Measurements from ENCODE around the gene SLC9A8.

Gene SLC9A8

DNA sequence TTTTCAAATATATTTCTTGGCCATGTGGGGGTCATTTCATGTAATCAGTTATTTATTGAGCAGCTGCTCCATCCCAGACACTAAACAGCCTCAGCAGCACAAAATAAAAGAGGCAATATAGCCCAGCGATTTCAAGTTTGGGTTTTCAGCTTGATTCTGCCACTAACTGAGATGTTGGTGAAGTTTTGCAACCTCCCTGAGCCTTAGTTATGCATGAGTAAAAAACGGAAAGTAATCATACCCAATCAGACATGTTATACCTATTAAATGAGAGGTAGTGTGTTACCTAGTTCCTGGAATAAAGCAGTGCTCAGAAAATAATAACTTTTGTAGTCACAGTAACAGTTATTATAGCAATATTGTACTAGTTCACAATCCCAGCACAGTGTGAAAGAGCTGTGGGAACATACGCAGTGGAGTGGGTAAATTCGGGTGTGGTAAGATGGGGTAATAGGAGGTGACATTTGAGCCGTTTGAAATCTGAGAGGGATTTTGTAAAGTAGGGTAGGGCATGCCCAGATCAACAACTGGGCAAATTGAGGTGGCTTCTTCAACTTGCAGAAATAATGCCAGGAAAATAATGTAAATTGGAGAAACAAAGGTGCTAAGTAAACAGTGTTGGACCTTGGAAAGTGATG lies 1.5 kb downstream of the SLC9A8 start:
- no peak for DNase-seq

DNA sequence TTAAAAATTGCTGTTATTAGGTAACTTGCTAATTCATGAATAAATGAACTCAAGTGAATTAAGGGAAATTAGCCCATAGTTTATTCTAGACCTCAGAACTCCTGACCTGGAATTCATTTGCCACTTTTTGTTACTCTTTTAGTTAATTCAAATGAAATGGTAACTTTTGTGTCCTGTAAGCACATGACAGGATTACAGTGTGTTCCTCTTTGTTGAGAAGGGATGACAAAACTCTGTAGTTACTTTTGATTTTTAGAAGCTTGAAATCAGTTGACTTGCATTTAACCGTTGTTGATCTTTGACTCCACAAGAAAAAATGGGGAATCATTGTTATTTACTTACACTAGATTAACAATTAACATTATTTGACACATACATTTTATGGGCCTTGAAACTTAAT lies 6.2 kb downstream of the SLC9A8 start:
- DNase-seq, result no peak

DNA sequence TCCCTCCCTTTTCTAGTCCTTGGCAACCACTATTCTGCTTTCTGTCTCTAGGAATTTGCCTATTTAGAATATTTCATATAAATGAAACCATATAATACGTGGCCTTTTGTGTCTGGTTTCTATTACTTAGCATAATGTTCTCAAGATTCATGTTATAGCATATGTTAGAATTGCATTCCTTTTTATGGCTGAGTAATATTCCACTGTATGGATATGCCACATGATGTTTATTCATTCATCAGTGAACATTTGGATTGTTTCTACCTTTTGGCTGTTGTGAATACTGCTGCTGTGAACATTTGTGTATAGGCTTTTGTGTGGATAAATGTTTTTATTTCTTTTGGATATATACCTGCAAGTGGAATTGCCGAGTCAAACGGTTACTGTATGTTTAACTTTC lies 7.1 kb downstream of the SLC9A8 start:
- DNase-seq, result no peak

DNA sequence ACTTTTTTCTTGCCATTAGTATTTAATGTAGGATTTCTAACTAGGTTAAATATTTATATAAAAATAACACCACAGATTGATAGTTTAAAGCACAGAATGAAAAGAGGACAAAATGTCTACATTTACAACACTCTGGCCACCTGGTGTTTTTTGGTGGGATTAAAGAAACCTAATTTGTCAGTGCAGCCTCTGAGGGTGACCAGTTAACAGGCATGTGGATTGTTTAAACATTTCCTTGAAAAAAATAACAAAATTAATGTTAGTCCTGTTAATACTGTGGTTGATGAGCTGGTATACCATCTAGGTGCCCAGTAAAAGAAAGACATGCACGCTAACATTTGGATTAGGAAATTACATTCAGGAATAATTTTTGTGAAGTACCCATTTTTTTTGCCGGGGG lies 8.8 kb downstream of the SLC9A8 start:
- DNase-seq, result no peak

DNA sequence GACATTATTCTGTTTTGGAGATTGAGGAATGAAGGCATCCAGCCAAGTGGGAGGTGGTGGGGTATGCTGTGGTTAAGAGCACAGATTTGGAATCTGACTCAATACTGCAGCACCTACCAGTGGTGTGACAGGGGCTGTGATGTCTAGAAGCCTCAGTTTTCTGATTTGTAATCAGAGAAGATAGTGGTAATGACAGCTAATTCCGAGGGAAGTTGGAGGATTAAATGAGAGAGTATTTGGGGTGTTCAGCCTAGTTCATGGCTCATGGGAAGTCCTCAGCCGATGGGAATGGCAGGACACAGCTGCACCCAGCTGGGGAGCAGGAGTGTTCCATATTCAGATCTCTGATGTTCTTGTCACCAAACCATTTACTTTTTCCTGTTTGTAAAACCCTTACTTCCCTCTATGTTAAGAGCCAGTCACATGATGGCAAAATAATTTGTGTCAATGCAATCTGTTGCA lies 9.3 kb downstream of the SLC9A8 start:
- no peak for DNase-seq

DNA sequence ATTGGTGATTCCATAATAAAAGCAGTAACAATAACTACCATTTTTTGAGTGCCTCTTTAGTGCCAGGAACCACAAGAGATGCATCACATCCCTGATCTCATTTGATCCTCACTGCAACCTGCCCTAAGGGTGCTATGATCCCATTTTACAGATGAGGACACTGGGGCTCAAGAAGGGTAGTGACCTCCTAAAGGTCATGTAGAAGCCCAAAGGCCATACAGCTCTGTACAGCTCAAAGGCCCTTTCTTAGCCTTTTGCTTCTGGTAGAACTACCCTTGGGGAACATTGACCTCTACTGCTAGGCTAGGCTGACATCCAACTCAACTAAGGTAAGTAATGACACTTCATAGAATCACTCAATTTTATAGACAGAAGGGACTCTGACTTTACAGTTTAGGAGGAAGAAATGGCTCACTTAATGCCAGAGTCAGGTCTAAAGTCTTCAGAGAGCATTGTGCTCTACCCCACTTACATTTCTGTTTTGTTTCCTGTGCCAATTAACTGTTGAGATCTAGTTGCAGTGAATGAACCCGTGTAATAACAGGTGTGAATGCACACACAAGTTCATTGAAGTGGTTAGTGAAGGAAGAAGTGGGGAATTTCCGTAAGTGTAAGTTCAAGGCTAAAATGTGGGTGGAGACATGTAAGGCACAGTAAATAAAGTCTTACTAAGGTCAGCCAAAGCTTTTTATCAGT lies 10.7 kb downstream of the SLC9A8 start:
- DNase-seq, result peak; percentile 47

DNA sequence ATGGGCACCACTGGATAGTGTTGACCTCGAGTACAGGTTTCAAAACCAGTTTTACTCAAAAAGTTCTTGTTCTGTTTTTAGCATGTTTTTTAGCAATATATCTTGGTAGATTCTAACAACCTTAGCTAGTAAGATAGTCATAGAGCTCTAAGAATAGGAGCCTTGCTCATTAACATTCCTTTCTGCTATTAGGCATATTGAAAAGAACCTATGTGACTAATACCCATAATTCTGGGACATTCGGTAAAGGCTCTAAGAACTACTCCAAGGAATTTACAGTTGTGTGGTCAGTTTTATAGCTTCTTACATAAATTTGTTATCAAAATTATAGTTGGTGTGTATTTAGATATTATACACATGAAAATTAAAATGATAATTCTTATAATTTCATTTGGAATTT lies 11.6 kb downstream of the SLC9A8 start:
- no peak for DNase-seq

DNA sequence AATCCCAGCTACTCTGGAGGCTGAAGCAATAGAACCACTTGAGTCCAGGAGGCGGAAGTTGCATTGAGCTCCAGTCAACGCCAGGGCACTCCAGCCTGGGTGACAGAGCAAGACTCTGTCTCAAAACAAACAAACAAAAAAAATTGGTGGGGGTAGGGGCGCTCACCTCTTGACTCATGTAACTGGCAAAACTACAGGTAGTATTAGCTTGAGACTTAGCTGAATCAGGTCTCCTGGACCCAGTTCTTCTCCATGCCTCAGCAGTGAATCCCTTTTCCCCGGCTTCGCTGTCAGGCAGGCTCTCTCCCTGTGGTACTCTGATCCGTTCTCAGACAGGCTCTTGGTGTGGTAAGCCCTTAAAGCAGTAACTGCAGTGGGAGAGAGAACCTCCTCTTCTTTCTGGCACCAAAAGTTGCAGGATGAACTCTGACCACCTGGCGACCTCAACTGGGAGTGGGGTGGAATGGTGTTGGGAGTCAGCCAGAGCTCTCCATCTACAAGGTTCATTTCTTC lies 12.9 kb downstream of the SLC9A8 start:
- DNase-seq, result no peak

DNA sequence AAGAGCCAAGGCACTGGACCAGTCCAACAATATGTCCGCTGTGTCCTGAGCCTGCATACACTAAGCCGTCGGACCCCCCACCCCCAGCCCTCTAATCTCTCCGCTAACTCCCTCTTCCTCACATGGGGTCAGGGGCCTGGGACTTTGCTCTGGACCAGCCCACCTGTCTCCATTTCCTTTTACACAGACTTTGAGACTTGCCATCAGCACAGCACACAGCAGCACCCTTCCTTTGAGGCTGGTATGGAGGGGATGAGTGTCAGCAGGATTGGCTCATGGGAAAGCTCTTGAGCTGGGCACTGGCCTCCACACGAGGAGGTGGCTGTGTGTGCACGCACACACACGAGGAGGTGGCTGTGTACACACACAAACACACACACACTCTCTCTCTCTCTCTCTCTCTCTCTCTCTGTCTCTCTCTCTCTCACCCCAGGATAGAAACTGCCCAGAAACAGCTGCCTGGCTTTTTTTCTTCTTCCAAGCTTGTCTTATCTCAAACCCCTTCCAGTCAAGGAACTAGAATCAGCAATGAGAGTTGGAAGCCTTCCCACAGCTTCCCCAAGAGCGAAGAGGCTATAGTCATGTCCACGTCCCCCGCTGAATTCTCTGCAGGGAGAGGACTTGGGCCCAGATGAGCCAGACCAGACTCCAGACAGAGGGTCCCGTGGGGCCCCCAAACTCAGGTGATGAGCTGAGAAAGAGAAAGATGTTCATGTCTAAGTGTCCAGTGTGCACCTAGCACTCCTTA lies 18.6 kb downstream of the SLC9A8 start:
- DNase-seq, result no peak

DNA sequence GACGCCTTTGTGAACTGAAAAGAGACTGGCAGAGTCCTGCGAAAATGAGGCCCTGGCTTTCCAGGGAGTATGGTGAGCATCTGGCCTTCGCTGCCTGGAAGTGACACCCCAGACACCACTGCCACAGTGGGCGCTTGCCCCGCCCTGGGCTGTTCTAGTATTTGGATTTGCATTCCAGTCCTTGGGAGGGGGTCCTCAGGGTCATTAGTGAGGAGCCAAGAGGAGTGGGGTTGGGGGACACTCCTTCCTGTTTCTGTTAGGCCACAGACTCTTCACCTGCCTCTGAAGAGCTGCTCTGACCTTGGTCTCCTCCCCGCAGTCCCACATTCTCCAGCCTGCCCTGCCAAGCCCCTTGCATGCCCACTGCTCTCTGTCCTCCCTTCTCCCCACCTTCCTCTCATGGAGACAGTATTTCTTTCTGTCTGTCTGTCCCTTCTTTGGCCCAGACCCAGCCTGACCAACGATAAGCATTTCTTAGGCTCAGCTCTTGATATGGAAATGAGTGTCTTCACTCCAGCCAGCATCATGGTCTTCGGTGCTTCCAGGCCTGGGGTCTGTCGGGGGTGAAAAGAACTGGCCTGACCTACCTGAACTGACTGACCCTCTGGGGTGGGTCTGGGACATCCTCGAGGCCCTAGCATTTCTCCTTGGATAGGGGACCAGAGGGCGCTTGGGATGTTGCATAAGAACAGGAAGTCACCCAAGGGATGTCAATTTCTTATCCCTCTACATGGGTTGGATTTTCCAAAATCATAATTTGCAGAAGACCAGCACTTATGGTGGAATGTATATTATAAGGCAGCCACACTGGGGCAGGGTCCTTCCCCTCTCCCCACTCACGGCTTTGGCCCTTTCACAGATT lies 19.4 kb downstream of the SLC9A8 start:
- DNase-seq, result no peak

DNA sequence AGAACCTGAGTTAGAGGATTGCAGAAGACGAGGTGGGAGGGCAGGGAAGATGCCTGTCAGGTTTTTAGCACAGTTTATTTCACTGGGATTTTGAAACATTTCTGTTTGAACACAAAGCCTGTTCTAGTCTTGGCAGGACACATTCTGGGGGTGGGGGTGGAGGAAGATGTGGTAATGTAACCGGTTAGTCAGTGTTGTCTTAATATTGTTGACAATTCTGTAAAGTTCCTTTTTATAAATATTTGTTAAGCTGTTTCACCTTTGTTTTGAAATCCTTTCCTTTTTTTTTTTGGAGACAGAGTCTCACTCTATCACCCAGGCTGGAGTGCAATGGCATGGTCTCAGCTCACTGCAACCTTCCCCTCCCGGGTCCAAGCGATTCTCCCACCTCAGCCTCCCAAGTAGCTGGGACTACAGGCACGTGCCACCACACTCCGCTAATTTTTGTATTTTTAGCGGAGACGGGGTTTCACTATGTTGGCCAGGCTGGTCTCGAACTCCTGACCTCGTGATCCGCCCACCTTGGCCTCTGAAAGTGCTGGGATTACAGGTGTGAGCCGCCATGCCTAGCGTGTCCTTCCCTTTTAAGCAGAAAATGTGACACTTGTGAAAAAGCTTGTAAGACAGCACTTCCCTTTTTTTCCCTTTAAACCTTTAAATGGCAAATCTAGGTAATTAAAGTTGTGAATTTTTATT lies 20.2 kb downstream of the SLC9A8 start:
- DNase-seq, result no peak

DNA sequence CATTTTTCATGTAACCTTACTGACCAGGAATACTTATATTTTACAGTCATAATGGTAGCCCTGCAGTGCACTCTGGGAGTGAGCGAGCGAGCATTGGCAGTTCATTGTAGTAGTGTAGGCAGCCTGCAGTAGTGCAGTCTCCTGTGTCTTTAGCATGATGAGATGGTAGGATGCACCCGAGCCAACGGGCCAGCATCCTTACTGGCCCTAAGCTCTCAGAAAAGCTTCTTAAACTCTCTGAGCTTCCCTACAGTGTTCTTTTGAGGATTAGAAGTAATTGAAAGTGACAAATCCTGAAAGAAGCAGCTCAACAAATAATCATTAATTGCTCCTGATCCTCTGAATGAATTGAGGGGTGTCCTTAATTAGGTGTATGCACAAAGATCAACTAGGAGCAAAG lies 20.9 kb downstream of the SLC9A8 start:
- DNase-seq, result no peak

DNA sequence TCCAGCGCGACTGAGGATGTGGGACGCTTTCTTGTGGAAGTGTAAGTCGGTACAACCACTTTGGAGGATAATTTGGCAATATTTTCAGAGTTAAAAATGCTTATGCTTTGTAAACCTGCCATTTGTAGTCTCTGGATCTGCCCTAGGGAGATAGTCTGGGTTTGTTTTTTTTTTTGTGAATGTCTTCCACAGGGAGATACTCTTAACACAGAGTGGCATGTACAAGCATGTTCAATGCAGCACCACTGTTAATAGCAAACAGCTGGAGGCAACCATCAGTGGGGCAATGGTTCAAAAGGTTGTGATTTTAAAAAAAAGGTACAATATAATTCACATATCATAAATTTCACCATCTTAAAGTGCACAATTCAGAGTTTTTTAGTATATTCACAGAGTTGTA lies 22.4 kb downstream of the SLC9A8 start:
- no peak for DNase-seq

DNA sequence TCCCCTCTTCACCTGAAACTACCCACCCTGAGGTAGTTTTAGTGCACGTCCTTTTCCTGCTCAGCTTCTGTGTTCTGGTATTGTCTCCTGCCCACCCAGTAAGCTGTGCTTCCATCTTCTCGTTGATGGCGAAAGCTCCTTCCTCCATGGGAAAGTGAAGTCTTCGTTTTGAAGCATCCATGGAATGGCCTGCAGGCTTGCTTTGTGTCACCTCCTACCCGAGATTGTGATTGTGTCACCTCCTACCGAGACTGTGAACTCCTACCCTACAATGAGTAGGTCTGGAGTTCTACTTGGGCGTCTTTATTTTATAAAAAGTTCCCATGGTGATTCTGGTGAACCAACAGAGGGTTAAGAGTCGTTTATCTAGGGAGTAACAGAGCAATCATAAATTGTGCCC lies 25.9 kb downstream of the SLC9A8 start:
- DNase-seq, result no peak

DNA sequence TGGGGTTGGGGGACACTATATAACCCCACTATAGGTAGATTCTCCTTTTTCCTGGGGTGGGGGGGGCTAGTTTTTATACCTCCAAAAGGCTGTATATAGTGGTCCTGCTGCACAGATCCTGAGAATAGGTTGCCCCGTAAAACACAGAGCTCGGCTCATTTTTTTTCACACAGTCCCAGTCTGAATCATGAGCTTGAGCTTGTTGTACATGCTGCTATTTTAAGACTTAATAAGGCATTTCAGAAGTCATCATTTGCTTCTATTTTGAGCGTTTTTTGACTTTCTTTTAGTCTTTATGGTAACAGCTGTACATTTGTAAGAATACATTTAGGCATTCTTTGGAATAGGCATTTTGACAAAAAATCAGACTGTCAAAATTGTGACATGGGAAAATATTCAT lies 30.5 kb downstream of the SLC9A8 start:
- DNase-seq, result no peak

DNA sequence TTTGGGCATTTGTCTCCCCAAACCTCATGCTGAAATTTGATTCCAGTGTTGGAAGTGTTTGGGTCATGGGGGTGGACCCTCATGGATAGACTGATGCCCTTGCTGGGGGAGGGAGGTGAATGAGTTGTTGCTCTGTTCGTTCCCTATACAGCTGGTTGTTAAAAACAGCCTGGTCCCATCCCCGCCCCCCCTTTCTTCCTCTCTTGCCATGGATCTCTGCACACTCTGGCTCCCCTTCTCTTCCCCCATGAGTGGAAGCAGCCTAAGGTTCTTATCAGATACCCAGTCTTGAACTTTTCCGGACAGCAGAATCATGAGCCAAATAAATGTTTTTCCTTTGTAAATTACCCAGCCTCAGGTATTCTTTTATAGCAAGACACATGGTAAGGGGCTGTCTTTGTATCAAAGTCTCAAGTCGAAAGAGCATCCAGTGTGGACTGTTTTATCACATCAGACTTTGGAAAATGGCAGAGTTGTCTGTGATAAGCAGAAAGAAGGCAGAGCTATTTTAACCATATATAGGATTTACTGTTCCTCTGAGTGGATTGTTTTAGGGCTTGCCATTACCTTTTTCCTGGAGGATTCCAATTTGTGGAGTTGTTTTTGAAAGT lies 31.2 kb downstream of the SLC9A8 start:
- DNase-seq, result no peak

DNA sequence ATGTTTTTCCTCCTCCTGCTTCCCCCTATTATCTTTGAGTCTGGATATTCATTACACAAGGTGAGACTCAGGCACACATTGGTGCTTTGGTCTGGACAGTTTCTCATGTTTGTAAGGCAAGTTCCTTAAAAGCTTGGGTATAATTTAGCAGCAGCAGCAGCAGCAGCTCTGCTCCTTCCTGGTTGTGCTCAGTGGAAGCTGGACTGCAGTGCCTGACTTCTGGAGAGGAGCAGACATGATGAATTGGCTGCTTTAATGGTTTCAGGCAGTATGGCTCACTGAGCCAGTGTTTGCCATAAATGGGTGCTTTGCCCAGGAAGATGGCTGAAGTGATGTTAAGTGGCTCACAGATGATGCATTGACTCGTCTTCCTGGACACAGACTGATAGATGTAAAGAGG lies 32.4 kb downstream of the SLC9A8 start:
- no peak for DNase-seq

DNA sequence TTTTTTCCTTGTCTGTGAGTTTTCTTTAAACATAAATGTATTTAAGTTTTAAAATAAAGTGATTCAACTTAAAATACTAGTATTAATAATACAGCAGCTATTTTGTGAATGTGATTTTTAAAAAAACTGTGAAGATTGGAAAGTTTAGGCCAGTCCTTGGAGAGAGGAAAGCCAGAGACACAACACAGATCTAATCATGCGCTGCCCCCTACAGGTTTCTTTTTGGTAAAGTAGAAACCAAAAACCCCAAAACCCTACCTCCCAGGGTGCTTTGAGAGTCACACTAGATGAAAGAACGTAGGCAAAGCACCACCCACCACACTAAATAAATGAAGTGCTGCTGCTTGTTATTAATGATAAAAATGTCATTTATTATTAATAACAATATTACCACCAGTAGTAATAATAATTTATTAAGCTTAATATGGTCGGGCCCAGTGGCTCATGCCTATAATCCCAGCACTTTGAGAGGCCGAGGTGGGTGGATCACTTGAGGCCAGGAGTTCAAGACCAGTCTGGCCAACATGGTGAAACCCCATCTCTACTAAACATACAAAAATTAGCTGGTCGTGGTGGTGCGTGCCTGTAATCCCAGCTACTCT lies 33.7 kb downstream of the SLC9A8 start:
- peak; percentile 75 for DNase-seq

DNA sequence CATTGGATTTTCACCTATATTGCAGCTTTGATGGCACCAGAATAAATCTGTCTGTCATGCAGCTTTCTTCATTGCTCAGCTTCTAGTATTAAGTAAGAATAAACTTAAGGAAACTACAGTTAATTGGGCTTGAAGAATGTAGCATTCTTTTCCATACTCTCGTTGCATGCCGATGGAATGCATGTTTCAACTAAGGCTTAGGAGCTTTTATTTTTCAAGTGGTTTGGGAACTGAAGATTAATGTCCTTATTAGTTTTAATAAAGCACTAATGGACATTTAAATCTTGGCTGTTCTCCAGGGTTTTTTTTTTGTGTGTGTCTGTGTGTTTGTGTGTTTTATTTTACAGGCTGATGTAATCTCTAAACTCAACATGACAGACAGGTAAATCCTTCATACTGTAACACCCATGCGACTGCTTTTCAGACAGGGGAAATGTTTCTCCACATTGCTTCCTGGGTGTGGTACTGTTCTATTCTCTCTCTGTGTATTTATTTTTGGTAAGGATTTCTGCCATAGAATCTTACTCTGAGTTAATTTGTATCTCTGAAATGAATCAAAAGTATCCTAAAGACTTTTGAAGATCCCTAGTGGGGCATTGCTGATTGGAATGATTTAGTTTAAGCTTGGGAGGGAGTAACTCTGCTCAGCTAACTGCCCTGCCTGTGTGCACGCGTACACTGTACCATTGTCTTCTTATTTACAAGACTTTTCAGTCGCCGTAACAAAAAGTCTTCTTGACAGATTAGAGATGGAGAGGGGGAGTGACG lies 38.0 kb downstream of the SLC9A8 start:
- no peak for DNase-seq

DNA sequence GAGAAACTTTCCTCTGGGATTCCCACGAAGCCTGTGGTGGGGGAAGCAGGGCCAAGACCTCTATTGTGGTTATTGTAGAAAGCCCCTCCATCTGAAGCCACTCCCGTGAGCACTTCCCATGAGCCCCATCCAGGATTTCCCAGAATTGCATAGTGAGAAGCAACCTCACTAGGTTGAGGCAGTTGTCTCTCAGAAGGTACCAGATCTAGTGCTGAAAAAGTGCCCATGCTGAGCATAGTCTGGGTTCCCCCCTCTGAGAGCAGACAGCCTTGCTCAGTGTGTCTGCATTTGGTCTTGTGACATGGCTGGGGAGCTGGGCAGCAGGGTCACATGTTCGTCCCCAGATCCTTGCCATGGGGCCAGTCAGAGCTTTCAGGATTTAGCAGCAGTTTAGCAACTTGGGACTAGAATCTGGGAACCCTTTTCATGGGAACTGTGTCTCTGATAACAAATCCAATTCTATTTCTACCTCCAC lies 38.6 kb downstream of the SLC9A8 start:
- no peak for DNase-seq

DNA sequence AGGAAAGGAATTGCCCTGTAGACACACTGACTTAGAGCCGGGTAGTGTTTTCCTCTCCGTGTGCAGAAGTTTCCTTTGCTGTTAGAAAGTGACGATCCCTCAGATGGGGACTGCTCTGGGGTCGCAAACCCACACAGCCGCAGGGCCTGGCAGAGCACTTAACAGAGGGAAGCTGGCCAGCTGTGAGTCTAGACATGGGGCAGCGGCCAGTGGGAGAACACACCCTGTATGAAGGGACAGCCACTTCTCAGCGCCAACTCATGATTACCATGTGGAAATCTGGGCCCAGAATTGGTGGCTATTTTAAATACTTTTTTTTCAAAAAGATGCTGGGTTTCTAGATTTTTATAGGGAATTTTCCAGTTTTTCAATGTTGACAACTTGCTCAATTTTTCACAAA lies 39.4 kb downstream of the SLC9A8 start:
- no peak for DNase-seq
